HUDEP-2 (cell line): Measurements from ENCODE around the gene SMLR1.

ENCODE experiments used
- DNase-seq, 76 experiments: peaks; one replicate each; lab custom pipeline; 2025; ENCODE audit not compliant: unreplicated experiment in 76 of 76; lab: John Stamatoyannopoulos, UW

The SMLR1 gene

DNA sequence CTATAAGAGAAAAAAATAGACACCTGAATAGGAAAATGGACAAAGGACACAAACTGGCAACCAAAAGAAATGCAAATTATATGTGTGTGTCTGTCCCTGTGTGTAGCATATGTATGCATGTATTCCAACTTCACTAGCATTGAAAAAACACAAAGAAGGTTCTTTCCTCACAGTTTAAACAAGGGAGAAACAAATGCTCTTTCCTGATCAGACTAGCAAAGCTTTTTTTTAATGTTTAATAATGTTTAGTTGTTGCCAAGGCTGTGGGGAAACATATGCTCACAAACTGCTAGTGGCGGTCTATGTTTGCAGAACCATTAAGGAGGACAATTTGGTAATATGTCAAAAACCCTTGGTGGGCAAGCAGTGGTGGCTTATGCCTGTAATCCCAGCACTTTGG lies 22.4 kb downstream of the SMLR1 start:
- DNase-seq: no peak

DNA sequence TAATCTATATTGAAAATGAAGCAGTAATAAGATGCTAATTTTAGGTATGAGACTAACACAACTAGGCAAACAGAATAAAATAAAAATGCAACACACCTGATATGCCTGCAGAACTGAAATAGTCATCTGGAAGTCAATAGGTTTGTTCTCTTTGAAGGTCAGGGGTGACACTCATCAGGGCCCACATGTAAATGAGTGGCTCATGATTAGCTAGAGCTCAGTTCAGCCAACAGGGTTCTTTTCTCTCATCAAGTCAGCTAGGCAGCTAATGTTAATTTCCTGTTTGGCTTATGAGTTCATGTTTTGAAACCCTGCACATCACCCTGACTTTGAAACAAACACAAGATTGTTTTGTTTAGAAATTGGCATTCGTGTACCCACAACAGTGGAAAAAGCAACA lies 23.8 kb downstream of the SMLR1 start:
- no peak for DNase-seq

DNA sequence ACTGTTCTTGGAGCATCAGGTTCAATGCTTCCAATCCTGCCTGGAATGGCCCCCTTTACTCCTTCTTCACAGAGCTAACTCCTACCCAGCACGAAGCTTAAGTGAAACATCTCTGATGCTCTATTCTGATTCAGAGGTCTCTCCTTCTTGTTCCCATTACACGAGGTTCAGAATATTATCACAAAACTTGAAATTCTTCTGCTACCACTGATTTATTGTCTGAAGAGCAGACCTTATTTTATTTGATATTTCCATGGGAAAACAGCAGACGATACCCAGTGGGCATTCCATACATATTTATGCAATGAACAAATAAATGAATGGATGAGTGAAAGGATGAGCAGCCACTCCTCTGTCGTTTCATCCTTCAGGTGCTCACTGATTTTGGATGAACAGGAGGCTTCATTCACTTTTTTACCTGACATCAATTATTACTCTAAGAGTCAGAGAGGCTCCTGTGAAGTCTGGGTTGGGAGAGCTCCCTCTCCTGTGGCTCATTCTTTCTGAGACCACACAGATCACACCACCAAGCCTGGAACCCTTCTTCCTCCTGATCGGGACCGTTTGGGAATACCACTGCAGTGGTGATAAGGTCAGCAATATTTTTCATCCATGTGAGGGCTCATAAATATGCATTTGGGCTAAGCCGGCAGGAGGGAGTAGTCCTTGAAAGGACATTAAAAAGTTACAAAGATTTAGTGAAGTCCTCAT lies 25.8 kb downstream of the SMLR1 start:
- no peak for DNase-seq

DNA sequence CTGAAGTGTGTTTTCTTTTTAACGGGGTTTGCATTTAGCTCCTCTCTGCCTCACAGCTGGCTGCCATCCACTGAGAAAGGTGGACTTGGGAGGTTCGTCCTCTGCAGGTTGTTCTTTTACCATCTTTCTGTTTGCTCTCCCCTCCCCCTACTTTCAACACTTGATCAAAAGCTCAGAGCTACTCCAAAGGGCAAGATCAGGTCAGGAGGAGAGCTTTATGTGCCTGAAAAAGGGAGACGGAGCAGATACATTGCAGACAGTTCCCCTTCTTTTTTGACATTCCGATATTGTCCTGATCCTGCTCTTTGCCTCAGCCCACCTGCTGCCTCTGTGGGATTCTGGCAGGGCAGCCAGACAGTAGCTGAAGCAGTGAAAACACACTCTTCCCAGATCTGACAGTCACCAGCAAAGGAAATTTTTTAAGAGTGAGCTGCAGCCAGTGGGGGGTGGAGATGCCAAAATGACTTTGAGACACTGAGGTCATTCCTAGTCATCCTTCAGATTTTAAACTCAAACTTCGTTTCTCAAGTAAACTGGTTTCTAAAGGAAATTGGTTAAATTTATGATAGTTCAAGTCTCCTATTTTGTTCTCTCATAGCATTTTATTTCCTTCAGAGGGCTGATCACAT lies 26.5 kb downstream of the SMLR1 start:
- no peak for DNase-seq

DNA sequence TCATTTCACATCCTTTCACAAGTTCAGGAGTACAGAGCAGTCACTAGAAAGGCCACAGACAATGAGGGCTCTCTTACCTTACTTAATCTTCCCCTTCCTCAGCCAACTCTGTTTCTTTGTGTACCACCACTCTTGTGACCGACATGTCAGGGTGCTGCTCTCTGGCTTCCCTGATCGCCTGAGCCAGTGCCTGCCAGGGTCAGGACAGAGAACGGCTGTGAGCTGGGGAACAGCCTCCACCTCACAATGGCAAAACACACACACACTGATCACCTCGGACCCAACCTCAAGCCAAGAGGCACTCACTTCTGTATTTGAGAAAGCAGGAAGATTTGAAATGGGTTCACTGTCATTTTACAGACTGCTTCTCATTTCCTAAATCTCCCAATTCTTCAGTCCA lies 30.8 kb downstream of the SMLR1 start:
- DNase-seq: no peak

DNA sequence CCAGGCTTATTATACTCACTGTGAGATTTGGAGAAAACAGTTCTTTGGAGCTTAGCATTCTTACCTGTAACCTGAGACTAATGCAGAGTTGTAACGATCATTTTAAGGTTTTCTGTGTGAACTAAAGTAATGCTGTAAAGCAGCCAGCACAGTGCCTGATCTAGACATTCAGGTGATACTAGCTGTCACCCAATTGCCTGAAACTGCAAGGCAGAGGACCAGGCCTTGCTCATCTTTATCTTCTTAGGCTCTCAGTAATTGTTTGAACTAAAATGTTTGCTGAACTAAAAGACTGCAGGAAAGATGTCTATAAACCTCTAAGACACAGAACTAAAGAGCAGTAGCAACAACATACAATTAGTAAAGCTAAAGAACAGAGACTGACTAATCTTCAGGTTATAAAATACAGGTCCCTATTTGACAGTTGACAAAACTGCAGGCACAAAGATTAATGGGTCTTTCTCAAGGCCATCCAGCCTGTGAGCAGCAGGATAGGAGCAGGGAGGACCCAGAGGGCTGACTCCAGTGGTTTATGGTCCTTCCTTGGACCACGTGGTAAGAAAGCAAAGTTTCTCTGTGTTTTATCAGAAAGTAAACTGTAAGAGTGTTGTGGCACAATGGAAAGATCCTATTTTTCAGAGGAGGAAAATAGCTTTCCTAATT lies 31.4 kb downstream of the SMLR1 start:
- DNase-seq: no peak

DNA sequence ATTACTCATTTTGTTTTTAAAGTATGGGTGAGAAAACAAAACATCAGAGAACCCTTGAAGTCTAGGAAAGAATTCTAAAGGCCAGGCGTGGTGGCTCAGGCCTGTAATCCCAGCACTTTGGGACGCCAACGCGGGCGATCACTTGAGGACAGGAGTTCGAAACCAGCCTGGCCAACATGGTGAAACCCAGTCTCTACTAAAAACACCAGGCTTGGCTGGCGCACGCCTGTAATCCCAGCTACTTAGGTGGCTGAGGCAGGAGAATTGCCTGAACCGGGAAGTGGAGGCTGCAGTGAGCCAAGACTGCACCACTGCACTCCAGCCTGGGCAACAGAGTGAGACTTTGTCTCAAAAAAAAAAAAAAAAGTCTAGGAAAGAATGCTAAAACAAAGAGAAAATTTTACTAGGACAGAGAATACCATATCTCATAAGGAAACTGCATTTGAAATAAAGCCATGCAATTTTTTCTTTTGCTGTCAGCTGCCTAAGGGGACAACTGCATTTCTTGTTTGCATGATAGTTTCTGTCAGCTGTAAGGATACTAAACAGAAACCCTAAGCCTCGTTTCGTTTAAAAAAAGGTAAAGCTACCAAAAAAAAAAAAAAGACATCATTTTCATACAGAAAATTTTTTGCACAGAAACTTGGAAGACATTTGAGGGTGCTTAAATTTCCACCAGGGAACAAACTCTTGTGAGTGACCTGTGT lies 32.1 kb downstream of the SMLR1 start:
- DNase-seq: no peak

DNA sequence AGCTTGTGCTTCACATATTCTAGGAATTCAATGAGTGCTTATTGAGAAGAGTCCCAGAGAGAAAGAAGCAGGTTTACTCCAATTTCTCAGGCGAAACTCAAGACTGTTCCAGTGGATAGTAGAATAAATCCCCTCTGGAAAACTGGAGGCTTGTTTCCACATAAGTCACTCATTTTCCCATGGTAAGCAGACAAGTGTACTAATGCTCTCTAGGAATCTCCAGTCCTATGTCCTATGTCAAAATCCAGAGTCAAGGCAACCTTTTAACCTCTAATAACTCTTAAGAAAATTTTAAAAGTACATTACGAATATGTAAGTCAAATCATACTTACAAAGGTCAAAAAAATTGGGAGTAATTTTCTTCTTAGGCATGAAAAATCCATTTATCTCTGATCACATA lies 35.2 kb downstream of the SMLR1 start:
- DNase-seq: no peak

DNA sequence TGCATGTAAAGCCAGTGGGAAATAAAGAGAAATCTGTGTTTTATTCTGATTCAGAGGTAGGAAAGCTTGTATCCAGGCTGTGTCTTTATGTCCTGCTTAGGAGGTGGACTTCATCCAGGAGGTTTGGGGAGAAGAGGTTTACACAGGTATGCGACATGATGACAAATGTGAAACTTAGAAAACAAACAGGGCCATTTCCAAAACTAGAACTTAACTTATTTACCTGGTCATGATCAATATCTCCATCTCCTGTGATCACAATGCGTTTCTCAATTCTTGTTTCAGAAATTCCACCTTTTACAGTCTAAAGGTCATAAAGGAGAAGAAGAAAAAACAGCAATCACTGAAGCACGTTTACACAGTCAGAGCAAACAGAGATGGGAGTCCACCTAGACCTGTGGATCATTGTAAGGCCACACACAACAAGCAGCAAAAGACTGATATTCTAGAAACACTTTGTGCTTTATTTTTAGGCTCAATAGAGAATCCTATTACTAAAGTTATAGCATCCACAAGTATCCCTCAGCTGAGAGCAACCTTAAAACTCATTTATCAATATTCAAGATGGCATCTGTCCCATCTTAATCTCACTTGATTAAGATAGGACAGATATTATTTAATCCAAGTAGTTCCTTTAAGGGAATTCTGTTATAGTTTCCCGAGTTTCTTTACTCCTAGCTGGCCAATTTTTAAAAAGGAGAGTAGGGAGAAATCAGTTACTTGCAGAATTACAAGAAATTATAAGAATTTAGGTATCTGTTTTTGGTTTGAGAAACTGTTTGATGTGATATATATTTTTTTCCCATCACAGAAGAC lies 36.4 kb downstream of the SMLR1 start:
- no peak for DNase-seq

DNA sequence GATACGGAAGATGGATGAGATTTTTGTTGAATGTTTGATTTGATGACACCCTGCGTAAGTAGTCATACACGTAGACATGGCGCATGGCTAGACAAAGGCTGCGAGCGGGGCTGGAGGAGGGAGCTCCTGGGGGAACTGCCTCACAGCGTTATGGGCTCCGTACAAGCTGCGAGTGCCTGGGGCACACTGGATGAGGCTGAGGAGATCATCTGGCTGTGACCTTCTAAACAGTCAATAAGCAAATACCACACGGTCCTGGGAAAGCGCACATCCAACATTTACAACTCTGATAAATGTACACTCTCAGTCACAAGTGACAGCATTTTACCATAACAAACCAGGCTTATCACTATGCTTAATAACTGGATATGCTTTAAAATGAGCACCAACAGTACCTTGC lies 37.1 kb downstream of the SMLR1 start:
- no peak for DNase-seq

DNA sequence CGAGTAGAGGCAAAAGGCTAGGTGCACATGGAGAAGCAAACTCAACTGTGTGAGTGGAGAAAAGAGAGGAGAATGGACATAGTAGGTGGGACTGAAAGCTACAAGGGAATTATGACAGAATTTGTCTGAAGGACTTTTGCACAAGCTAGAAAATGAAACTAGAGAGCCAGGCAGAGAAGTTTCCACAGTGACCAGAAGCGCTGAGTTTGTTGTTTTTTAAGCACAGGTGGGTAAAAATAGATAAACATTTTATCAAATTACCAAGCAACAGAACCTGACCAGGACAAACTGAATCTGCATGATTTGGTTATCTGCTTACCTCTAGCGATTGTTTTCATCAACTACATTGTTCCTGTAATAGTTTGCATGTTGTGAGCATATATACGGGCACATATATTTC lies 38.6 kb downstream of the SMLR1 start:
- DNase-seq: no peak

DNA sequence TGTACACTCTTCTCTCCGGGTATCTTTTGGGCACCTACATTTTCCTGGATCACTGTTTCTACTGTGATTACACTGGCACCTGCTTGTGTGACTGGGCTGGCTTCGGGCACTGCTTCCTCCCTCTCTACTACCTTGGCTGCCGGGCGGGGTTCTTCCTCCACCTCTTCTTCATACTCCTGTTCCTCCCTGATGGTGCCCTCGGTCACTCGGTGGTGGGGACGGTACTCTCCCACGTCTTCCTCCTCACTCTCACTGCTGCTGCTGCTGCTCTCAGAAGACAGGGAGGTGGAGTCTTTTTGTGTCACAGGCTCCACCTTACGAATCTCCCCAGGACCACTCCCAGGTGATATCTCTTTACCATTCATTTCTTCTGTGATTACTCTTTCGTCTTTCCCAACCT lies 42.5 kb downstream of the SMLR1 start:
- DNase-seq: no peak

DNA sequence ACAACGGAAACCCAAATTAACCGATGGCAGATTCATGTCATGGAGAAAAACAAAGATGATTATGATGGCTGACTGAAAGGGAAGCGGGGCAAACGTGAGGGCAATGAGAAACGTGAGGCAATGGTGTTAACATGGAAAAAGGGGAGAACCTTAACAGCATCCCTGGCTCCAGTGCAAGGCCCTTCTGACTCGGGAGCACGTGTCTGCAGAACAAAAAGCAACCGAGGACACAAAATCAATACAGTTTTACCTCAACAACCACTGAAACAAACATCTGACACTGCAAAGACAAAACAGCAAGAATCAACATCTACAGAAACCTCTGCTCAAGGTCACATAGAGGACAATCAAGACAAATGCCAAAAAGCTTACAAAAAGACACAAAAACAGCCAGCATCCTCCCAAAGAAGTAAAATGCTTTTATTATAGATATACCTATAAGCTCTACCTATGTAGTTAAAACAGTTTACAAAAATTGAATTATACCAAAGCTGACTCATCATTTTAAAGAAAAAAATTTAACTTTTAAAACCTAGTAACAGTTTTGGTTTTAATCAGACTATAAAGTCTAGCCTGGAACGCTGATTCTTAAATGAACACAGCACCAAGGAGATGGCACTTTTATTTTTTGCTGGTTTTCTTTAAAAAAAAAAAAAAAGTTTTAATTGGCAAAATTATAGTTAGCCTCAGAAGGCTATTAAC lies 43.1 kb downstream of the SMLR1 start:
- DNase-seq: no peak

DNA sequence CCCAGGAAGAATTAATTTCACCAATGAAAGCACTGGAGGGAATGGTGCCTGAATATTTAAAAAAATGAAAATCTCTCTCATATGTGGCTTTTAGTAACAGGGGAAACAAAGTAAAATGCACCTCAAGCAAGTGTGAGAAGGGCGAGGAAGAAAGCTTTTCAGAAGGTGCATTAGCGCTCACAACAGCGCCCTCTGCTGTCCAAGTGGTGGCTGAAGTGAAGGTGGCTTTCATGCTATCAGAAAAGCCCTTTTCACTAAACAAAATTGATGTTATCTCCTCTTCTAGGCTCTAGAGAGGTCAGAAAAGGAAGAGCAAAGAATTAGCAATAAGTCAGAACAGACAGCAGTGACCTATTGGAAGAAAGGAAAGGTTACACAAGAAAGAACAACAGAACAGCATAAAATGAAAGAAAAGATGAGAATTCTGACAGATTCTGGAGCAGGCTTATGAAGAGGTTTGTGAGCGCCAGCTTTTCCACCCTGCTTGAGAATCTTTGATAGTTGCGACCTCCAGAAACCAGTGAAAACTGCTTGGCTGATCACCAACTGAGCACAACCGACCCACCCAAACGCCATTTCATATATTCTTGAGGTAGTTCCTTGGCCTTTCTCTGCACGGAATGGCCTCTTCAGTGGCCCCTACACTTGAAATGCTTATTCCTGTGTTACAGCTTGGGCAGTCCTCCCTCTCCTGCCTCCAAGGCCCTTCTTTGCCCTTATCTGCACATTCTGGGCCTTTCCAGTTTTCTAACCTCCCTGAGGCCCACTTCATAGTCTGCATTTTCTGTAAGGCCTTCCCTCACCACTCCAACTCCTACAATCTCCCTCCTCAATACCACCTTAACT lies 45.3 kb downstream of the SMLR1 start:
- peak in 58 of 76 experiments; percentile 7 to 67 (median 34) for DNase-seq

DNA sequence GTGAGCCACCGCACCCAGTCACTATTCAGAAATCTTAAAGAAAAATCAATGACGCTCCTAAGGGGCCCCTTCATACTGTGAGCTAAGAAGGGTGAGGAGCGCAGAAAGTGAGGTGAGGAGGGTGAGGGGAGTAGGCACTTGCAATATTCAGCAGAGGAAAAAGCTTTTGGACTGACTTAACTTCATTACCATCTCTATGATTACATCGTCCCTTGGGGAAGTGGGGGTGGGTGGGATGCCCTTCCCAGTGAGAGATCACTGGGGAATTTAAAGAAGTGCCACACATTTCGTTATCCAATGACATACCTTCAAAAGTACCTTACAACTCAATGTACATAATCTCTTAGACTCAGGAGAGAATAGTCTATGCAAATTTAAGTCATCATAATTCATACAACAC lies 46.5 kb downstream of the SMLR1 start:
- DNase-seq: no peak

DNA sequence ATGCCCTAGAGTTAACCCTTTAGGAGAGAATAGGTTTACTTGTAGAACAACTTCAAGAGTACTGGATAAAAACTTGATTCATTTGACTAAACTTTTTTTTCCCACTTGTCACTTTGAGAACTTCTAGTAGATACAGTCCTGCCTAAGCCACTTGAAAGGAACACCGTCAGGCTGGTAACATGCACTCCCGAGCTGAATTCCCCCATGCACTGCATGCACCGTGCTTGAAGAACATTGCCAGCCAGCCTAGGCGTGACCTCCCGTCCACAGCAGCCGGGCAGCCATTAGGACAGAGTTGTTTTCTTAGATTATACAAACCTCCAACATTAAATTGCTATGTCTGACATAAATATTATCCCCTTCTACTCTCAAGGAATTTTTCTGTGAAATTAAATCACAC lies 52.6 kb downstream of the SMLR1 start:
- DNase-seq: no peak

DNA sequence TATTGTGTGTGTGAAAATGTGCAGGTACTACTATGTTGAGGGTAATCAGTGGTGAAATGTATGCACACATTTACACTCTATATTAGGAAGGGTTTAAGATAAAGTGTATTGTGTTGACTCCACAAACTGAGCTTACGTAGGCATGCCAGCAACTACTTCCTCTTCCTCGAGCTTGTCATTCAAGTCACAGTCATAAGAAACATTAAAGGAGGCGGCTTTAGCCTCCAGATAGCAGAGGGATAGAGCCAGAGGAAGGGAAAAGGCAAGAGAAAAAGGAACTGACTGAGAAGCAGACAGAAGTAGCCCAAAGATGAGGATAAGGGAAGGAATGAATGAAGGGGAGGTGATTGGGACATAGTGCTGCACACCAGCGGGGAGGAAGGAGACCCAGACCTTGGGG lies 55.2 kb downstream of the SMLR1 start:
- no peak for DNase-seq

DNA sequence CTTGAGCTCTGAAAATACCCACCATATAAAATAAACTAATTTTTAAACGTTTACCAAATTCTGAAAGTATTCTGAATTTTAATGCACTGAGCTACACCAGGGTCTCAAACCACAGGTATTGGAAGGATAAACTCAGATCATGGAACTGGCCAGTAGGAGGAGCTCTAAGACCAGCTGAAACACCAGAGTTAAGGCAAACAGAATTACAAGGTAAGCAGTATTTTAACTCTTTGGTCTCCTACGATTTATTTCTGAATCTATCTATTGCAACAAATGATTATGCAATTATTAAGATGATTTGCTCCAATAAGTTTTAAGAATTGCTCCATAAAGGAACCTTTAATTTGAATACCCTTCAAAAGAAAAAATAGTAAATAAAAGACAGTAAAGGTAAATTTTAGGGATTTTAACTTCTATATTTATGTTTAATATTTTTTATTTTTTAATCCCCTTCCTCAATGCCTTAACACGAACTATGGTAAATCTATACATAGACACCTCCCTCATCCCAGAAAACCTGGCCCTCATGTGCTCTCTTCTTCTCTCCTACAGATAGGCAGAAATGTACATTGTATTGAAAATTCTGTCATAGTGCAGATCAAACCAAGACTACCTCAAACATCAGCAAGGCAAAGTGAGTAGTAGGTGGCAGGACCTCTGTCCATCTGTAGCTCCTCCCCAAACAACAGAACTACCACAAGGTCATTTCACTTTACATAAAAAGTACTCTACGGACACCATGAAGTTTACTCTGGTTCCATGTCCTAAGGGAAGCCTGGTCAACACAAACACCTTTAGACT lies 58.4 kb downstream of the SMLR1 start:
- DNase-seq: peak in 57 of 76 experiments; percentile 9 to 82 (median 38)
